ENCODE data around the gene EVA1A. TPM values are rescaled to one million over a fixed set of nuclear protein-coding genes. Genes with fewer than 3 reads are reported as not detected.

The EVA1A gene
- total and polyA plus RNA-seq, 2 of the 8 experiments (the other 6 are each of a cell fraction or from before 2014, with no cell fraction given) = 2.4 to 4.3 TPM

DNA sequence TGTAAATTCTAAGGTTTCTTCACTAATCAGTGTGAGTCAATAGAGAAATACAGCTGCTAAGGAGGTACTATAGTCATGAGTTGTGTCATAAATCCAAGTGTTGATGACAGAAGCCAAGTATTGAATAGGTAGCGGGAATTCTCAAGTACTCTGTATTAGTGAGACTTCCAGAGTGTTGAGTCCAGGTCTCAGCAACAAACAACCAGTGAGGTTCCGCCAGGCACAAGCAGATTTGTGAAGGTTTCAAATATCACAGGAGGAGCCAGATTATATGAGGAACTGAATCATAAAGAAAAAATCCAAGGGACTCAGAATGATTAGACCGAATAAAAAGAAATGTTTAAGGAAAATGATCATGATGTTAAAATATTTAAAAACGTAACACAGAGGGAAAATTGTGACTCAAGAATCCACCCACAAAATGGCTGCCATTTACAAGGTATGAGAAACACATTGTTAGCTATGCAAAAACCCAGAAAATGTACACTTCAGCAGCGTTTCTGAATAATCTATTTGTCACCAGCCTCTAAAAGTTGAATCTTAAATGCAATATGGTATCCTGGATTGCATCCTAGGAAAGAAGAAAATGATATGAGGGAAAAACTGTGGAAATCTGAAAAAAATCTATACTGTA lies 27.3 kb upstream of the EVA1A start (continued):
- no peak for TF ChIP-seq KDM4A (IDR thresholded peaks at IDR 0.05; ENCODE audit: low read depth, low read length, severe bottlenecking)

Data from H1 (cell line).